Epithelial cell of proximal tubule (primary cell): ENCODE data around the gene BST1. TPM values are rescaled to one million over a fixed set of nuclear protein-coding genes. Genes with fewer than 3 reads are reported as not detected.
"Not testable (repeated sequence)": the region's sequence is repeated elsewhere in the genome, so short reads cannot be mapped to it uniquely, and the experiment has no call there.

ENCODE experiments used
- DNase-seq: peaks from one replicate; pipeline ENCODE4 v3.0.0-alpha.2; 2011; ENCODE audit warnings: low read depth
- H3K4me3 ChIP-seq: 2 replicates; pipeline ENCODE4 v1.5.1; 2011; ENCODE audit warnings: low read depth, mild to moderate bottlenecking, low read length
- CTCF ChIP-seq: conservative IDR thresholded peaks from 2 replicates; pipeline ENCODE4 v1.5.1; 2012; ENCODE audit warnings: low read depth, mild to moderate bottlenecking, low read length
- total RNA-seq: library from RNA; depleted of rRNA; stranded (reverse); fragments of >200 nt; gene quantifications from 2 replicates; pipeline ENCODE4 v1.2.3, GENCODE V29; 2015

Gene BST1
- total RNA-seq, 1 donor from 2014 or later, result 13.0 TPM

- no peak for DNase-seq
- TF ChIP-seq CTCF, result no peak
- H3K4me3 ChIP-seq, result no peak overlapping the region
Measured at GRCh38 chr4:15753081-15753480, 50.2 kb downstream of the BST1 start.

- H3K4me3 ChIP-seq, result no peak overlapping the region
- no peak for DNase-seq
- TF ChIP-seq CTCF, result no peak
Measured at GRCh38 chr4:15753786-15754185, 50.9 kb downstream of the BST1 start.

- no peak for TF ChIP-seq CTCF
- H3K4me3 ChIP-seq, result no peak overlapping the region
- no peak for DNase-seq
Measured at GRCh38 chr4:15754323-15754722, 51.5 kb downstream of the BST1 start.

- no peak for TF ChIP-seq CTCF
- no peak for DNase-seq
- no peak overlapping the region for H3K4me3 ChIP-seq
Measured at GRCh38 chr4:15755321-15756155, 52.7 kb downstream of the BST1 start.

GRCh38 chr4:15756361-15756861 lies 53.5 kb downstream of the BST1 start:
- no peak for DNase-seq
- TF ChIP-seq CTCF, result no peak
- no peak overlapping the region for H3K4me3 ChIP-seq

- no peak for DNase-seq
- H3K4me3 ChIP-seq, result no peak overlapping the region
- TF ChIP-seq CTCF, result no peak
Measured at GRCh38 chr4:15757054-15757453, 54.2 kb downstream of the BST1 start.

GRCh38 chr4:15758294-15758693 lies 55.4 kb downstream of the BST1 start:
- H3K4me3 ChIP-seq, result no peak overlapping the region
- DNase-seq, result no peak
- TF ChIP-seq CTCF, result no peak

- DNase-seq, H3K4me3 ChIP-seq: not testable (repeated sequence)
Measured at GRCh38 chr4:15762460-15762859, 59.6 kb downstream of the BST1 start.
